ENCODE measurements around the gene APCS. TPM values are rescaled to one million over a fixed set of nuclear protein-coding genes. Genes with fewer than 3 reads are reported as not detected.

Gene APCS
- total RNA-seq (2014; rRNA removed; shearing (Covaris generic)) = not detected in 2 replicates
- not detected in 2 replicates for polyA plus RNA-seq (2015; cell fraction: cytosol; rRNA removed)
- not detected in 2 replicates for polyA plus RNA-seq (2015; cell fraction: nucleus; rRNA removed)

GRCh38 chr1:159587461-159587951, at the start of gene APCS:
Gene APCS, plus strand, starts transcription at chr1:159587826. Its CDS starts 96 bp downstream, at chr1:159587922.
- DNase-seq (ENCODE audit: low read depth) = no peak

GRCh38 chr1:159548126-159548525, 39.5 kb upstream of the APCS start:
- DNase-seq (ENCODE audit: low read depth) = no peak

GRCh38 chr1:159554261-159554660, 33.4 kb upstream of the APCS start:
- DNase-seq (ENCODE audit: low read depth) = no peak

GRCh38 chr1:159554696-159555095, 32.9 kb upstream of the APCS start:
- DNase-seq (ENCODE audit: low read depth) = peak; percentile 13

GRCh38 chr1:159556931-159557369, 30.7 kb upstream of the APCS start:
- DNase-seq (ENCODE audit: low read depth) = no peak

- DNase-seq (ENCODE audit: low read depth) = no peak
Observed at GRCh38 chr1:159560599-159560998, 27.0 kb upstream of the APCS start.

- DNase-seq (ENCODE audit: low read depth) = no peak
Observed at GRCh38 chr1:159561497-159561896, 26.1 kb upstream of the APCS start.

GRCh38 chr1:159562680-159563079, 24.9 kb upstream of the APCS start:
- no peak for DNase-seq (ENCODE audit: low read depth)

GRCh38 chr1:159577446-159577845, 10.2 kb upstream of the APCS start:
- no peak for DNase-seq (ENCODE audit: low read depth)

GRCh38 chr1:159580340-159580739, 7.3 kb upstream of the APCS start:
- DNase-seq (ENCODE audit: low read depth) = no peak

- no peak for DNase-seq (ENCODE audit: low read depth)
Observed at GRCh38 chr1:159581422-159581821, 6.2 kb upstream of the APCS start.

GRCh38 chr1:159584536-159584935, 3.1 kb upstream of the APCS start:
- DNase-seq (ENCODE audit: low read depth) = no peak

- DNase-seq (ENCODE audit: low read depth) = no peak
Observed at GRCh38 chr1:159591981-159592380, 4.4 kb downstream of the APCS start.

- DNase-seq (ENCODE audit: low read depth) = no peak
Observed at GRCh38 chr1:159594625-159595405, 7.2 kb downstream of the APCS start.

- peak; percentile 98 for DNase-seq (ENCODE audit: low read depth)
Observed at GRCh38 chr1:159598196-159598595, 10.6 kb downstream of the APCS start.

GRCh38 chr1:159600894-159601293, 13.3 kb downstream of the APCS start:
- DNase-seq (ENCODE audit: low read depth) = peak; percentile 15

- DNase-seq (ENCODE audit: low read depth) = no peak
Observed at GRCh38 chr1:159602501-159602999, 14.9 kb downstream of the APCS start.

- no peak for DNase-seq (ENCODE audit: low read depth)
Observed at GRCh38 chr1:159612211-159612885, 24.7 kb downstream of the APCS start.

- no peak for DNase-seq (ENCODE audit: low read depth)
Observed at GRCh38 chr1:159632922-159633321, 45.3 kb downstream of the APCS start.
